GM12873 (cell line): ENCODE measurements around the gene AK9.

Experiments
- CTCF ChIP-seq: IDR thresholded peaks from 2 replicates; pipeline ENCODE4 v1.5.1; 2012; ENCODE audit warnings: low read depth, mild to moderate bottlenecking, moderate library complexity, low read length, control low read depth; ENCODE audit not compliant: insufficient read depth; ENCODE audit errors: missing control alignments

AK9 gene

GRCh38 chr6:109653264-109653663 lies 37.7 kb downstream of the AK9 start:
- no peak for TF ChIP-seq CTCF

GRCh38 chr6:109644131-109644530 lies 46.9 kb downstream of the AK9 start:
- TF ChIP-seq CTCF: no peak

GRCh38 chr6:109632405-109632804 lies 58.6 kb downstream of the AK9 start:
- no peak for TF ChIP-seq CTCF

GRCh38 chr6:109631403-109631802 lies 59.6 kb downstream of the AK9 start:
- no peak for TF ChIP-seq CTCF

- no peak for TF ChIP-seq CTCF
These were observed 62.6 kb downstream of the AK9 start for GRCh38 chr6:109628158-109629000.

- TF ChIP-seq CTCF: no peak
These were observed 64.7 kb downstream of the AK9 start for GRCh38 chr6:109626311-109626710.

GRCh38 chr6:109625199-109625598 lies 65.8 kb downstream of the AK9 start:
- no peak for TF ChIP-seq CTCF
